Brain microvascular endothelial cell (primary cell): ENCODE results near the gene SPECC1L.
A peak's percentile ranks its signal among the peaks of the same experiment; 100 is the strongest.

Experiments
- DNase-seq: peaks from one replicate; pipeline ENCODE4 v3.0.0-alpha.2; 2020
- H3K27ac ChIP-seq: fragments of 250-450 bp; sonication (Bioruptor Pico); 2 replicates; pipeline ENCODE4 v1.5.1; 2020; ENCODE audit warnings: mild to moderate bottlenecking, moderate library complexity
- H3K27me3 ChIP-seq: fragments of 250-450 bp; sonication (Bioruptor Pico); replicated peaks from 2 replicates; pipeline ENCODE4 v1.5.1; 2020; ENCODE audit warnings: mild to moderate bottlenecking
- H3K36me3 ChIP-seq: fragments of 250-450 bp; sonication (Bioruptor Pico); replicated peaks from 2 replicates; pipeline ENCODE4 v1.5.1; 2020; ENCODE audit warnings: mild to moderate bottlenecking
- H3K4me3 ChIP-seq: 2 replicates; pipeline ENCODE4 v1.5.1; 2011; ENCODE audit warnings: low read depth, mild to moderate bottlenecking, control low read depth, low read length, moderate library complexity
- in situ Hi-C: cut with HindIII; loops from 2 replicates; pipeline ENCODE4 v1.10.0; 2017; ENCODE audit warnings: low sequenced_read_pairs, low pct_ligation_motif_present
- TF ChIP-seq, protein P1 (sequence below): IDR thresholded peaks from 2 replicates; pipeline ENCODE4 v1.5.1; 2011; ENCODE audit warnings: low read depth, mild to moderate bottlenecking, moderate library complexity, low read length, control low read depth, inconsistent platforms; ENCODE audit errors: missing control alignments

The SPECC1L gene

DNA sequence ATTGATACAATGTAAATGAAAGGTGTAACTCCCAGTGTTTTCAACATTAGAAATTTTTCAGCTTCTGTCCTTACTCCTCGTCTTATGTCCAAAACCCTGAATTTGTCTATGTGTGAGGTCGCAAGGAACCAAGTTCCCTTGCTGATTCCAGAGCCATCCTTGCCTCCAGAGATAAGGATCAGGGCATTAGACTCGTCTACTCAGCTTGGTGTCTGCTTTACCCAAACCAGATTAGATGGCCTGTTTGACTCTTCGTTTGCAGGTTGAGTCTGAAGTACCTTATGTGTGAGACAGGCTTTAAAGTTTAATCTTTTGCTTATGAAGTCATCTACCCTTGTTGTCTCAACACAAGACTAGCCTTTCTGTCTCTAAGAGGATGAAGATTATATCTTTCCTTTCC, 55.6 kb downstream of the SPECC1L start:
- Histone ChIP-seq H3K4me3 (no peak overlapping the region), H3K27me3 (no peaks in the 10 kb centered on the region), H3K27ac (no peak overlapping the region), H3K36me3 (peaks cover 31% of the 10 kb centered on the region)
- TF ChIP-seq, protein P1, sequence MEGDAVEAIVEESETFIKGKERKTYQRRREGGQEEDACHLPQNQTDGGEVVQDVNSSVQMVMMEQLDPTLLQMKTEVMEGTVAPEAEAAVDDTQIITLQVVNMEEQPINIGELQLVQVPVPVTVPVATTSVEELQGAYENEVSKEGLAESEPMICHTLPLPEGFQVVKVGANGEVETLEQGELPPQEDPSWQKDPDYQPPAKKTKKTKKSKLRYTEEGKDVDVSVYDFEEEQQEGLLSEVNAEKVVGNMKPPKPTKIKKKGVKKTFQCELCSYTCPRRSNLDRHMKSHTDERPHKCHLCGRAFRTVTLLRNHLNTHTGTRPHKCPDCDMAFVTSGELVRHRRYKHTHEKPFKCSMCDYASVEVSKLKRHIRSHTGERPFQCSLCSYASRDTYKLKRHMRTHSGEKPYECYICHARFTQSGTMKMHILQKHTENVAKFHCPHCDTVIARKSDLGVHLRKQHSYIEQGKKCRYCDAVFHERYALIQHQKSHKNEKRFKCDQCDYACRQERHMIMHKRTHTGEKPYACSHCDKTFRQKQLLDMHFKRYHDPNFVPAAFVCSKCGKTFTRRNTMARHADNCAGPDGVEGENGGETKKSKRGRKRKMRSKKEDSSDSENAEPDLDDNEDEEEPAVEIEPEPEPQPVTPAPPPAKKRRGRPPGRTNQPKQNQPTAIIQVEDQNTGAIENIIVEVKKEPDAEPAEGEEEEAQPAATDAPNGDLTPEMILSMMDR = no peak
- in situ Hi-C loops = loop anchor here (25.0 kb wide), 1 partner anchor 186 kb away; no protein-coding TSS in a partner anchor
- no peak for DNase-seq

DNA sequence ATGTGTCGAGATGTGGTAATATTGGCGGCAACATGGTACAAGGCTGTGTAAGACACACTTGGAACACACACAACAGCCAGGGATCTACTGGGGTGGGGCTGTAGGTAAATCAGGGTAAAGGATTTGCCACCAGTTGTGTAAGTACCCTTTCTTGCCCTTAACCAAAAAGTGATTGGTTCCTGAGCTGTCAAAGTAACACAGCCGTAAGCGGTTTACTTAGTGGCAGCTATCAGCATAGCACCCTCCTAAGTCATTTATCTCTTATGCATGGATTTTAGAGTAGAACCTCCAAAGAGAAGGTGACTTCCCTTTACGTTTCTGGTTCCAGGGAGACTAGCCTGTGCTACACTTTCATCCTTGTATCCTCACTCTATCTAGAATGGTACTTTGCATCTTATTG, 57.2 kb downstream of the SPECC1L start:
- TF ChIP-seq, protein P1 = no peak
- H3K27me3 ChIP-seq = no peaks in the 10 kb centered on the region
- no peak for DNase-seq
- H3K4me3 ChIP-seq = no peak overlapping the region
- H3K27ac ChIP-seq = no peak overlapping the region
- peaks cover 19% of the 10 kb centered on the region for H3K36me3 ChIP-seq
- in situ Hi-C loops = loop anchor here (25.0 kb wide), 1 partner anchor 184 kb away; no protein-coding TSS in a partner anchor

DNA sequence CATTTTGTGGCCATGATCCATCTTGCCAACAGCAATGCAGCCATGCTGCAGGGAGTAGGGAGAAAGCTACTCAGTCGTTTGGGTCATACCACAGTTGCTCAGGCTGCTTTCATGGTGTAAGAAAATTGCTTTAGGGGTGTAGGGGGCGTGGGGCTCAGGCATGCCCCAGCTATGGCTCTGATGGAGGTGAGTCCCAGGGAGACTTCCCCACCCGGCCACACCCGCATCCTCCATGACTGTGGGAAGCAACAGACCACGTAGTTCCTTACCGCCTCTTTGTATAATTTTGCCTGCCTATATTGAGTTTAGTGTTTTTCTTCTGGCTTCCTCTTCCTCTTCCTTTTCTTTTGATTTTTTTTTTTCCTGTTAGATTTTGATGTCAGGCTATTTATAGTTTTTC, 58.8 kb downstream of the SPECC1L start:
- no peak for DNase-seq
- H3K36me3 ChIP-seq = peaks cover 14% of the 10 kb centered on the region
- no peaks in the 10 kb centered on the region for H3K27me3 ChIP-seq
- TF ChIP-seq, protein P1 = no peak
- H3K27ac ChIP-seq = no peak overlapping the region
- in situ Hi-C loops = loop anchor here (25.0 kb wide), 1 partner anchor 183 kb away; no protein-coding TSS in a partner anchor
- H3K4me3 ChIP-seq = no peak overlapping the region

DNA sequence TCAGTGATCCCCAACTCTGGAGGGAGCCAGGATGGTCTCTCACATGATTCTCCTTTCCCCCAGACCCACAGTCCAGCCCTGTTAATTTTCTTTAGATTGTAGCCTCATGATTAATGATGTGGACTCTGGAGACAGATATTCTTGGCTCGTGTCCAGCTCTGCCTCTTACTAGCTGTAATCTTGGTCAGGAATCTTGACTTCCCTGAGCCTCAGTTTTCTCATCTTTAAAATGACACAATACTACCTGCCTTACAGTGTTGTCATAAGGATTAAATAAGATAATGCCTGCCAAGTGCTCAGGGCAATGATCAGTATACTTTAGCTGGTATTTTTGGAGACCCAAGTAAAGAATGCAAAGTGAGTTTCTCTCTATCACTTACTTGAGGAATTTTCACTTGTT, 60.0 kb downstream of the SPECC1L start:
- TF ChIP-seq, protein P1 = no peak
- no peak overlapping the region for H3K27ac ChIP-seq
- H3K36me3 ChIP-seq = peaks cover 19% of the 10 kb centered on the region
- in situ Hi-C loops = loop anchor here (25.0 kb wide), 1 partner anchor 182 kb away; no protein-coding TSS in a partner anchor
- peak; percentile 6 for DNase-seq
- H3K4me3 ChIP-seq = no peak overlapping the region
- no peaks in the 10 kb centered on the region for H3K27me3 ChIP-seq

DNA sequence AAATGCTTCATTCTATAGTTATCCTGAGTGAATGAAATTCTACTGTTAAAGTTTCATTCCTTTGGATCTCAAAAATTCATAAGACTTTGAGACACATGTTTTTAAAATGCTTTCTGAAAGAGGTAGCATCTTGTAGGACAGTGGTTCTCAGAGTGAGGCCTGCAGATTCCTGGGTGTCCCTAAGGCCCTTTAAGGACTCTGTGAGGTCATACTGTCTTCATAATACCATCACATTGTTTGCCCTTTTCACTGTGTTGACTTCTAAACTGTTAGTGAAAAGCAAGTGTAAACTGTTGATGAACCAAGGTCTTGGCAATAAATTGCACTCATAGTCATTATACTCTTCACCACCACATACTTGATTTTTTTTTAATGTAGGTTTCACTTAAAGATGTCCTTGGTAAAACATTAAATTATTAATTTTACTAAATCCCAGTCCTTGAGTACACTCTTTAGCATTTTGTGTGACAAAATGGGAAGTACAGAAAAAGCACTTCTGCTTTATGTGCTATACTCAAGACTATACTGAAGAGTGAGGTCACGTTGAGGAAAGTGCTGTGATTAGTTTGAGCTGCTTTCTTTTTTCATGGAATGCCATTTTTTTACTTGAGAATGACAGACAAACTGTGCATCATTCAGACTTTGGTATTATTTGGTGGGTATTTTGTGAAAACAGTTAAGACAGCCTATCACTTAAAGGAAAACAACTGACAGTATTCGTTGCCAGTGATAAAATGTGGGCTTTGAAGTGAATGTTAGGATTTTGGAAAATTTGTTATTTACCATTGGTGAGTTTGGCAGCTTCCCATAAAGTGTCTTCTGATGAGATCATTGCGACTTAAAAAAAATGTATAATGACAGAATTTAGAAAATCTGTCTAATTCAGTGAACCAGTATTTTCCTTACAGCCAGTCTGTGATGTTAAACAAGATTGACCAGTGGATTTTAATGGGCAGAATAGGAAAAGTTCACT, 61.1 kb downstream of the SPECC1L start:
- no peak overlapping the region for H3K4me3 ChIP-seq
- TF ChIP-seq, protein P1 = no peak
- H3K27ac ChIP-seq = no peak overlapping the region
- DNase-seq = no peak
- H3K27me3 ChIP-seq = no peaks in the 10 kb centered on the region
- in situ Hi-C loops = loop anchor here (25.0 kb wide), 1 partner anchor 181 kb away; no protein-coding TSS in a partner anchor
- peaks cover 19% of the 10 kb centered on the region for H3K36me3 ChIP-seq
